Measurements from ENCODE around the gene SLC6A7. TPM values are rescaled to one million over a fixed set of nuclear protein-coding genes. Genes with fewer than 3 reads are reported as not detected.

SLC6A7 gene
- not detected for total RNA-seq

DNA sequence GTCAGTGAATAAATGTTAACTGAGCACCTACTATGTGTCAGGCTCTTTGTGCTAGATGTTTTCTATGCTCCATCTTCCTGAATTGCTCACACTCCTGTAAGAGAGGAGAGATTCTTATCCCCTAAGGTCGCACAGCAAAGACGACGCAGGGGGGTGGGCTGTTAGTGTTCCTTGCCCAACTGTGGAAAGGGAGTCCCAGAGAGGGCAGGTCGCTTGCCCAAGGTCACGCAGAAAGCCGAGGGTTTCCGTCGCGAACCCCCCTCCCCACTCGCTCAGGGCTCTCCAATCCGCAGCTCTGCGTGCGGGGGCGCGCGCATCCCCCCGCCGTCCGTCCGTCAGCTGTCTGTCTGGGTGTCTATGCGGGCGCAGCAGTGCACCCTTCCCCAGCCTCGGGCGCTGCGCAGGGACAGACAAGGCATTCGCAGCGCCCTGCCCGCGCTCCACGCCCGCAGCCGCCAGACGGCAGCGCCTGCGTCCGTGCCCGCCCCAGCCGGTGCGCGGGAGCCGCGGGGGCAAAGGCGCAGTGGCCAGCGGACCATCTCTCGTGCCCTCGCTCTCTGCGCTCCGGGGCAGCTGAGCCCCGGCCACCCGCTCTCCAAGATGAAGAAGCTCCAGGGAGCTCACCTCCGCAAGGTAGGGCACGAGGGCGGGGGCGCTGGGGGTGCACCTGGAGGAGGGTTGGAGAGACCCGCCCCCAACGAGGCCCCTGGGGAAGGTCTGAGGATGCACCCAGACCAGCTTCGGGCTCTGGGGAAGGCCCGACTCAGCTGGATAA lies at the start of gene SLC6A7:
Gene SLC6A7 (plus strand): TSS at position 335 of the 775 bp plus-strand sequence. CDS start 266 bp downstream, at position 601.
- TF ChIP-seq POLR2A (IDR thresholded peaks at IDR 0.05; ENCODE audit: low read depth): no peak
- TF ChIP-seq, protein P1, sequence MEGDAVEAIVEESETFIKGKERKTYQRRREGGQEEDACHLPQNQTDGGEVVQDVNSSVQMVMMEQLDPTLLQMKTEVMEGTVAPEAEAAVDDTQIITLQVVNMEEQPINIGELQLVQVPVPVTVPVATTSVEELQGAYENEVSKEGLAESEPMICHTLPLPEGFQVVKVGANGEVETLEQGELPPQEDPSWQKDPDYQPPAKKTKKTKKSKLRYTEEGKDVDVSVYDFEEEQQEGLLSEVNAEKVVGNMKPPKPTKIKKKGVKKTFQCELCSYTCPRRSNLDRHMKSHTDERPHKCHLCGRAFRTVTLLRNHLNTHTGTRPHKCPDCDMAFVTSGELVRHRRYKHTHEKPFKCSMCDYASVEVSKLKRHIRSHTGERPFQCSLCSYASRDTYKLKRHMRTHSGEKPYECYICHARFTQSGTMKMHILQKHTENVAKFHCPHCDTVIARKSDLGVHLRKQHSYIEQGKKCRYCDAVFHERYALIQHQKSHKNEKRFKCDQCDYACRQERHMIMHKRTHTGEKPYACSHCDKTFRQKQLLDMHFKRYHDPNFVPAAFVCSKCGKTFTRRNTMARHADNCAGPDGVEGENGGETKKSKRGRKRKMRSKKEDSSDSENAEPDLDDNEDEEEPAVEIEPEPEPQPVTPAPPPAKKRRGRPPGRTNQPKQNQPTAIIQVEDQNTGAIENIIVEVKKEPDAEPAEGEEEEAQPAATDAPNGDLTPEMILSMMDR (IDR thresholded peaks at IDR 0.05): no peak
- no peak for TF ChIP-seq EP300 (IDR thresholded peaks at IDR 0.05)
- no peak for TF ChIP-seq POLR2AphosphoS5 (IDR thresholded peaks at IDR 0.05)
- intact Hi-C loops (cut with DNase I): no loop called here

DNA sequence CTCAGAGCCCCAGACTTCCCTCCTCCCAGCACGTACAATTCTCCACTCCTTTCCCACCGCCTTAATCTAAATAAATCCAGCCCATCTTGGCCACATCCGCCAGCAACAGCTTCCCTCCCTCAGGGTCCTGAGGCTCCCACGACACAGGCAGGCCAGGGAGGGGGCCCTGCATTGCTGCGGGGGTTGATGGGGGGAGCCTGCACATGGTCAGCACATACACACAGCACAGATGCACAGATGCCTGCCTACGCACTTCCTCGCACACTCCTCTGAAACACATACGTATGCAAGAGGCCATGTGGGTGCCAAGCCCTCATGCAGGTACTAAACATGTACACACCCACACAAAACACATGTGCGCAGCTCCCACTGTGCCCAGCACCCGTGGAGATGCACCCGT lies 49.0 kb upstream of the SLC6A7 start:
- Histone ChIP-seq H3K36me3 (peaks cover 0 to 11% (median 2%) of the 10 kb centered on the region in 4 donors), H3K4me3 (peak overlapping the region in 1 of 4 donors; percentile 21), H3K27ac (replicated peaks in 1 of 4) (peak overlapping the region; percentile 81 to 90 (median 83)), H3K9me3 (no peaks in the 10 kb centered on the region), H3K4me1 (peaks cover 73 to 100% (median 100%) of the 10 kb centered on the region in 4 donors), H3K27me3 (no peaks in the 10 kb centered on the region)
- TF ChIP-seq POLR2AphosphoS5 (IDR thresholded peaks at IDR 0.05): no peak
- no peak for TF ChIP-seq POLR2A (IDR thresholded peaks at IDR 0.05; ENCODE audit: low read depth)
- no peak for TF ChIP-seq EP300 (IDR thresholded peaks at IDR 0.05)
- TF ChIP-seq, protein P1 (IDR thresholded peaks at IDR 0.05): no peak
- DNase-seq (ENCODE audit: extremely low spot score): no peak
- WGBS: 44% methylated on average over 11 of the region's 11 CpGs
- intact Hi-C loops (cut with DNase I): no loop called here

More for the DNA sequence above, at the start of gene SLC6A7:
- peak within 1 kb of the TSS in 3 of 4 donors; percentile 23 to 27 (median 24) for H3K4me3 ChIP-seq
- H3K27me3 ChIP-seq: peaks cover 0 to 44% (median 17%) of the 10 kb centered on the region in 4 donors
- no peak within 1 kb of the TSS for H3K27ac ChIP-seq (replicated peaks in 1 of 4)
- DNase-seq (ENCODE audit: extremely low spot score): no peak
- no peaks in the 10 kb centered on the region for H3K9me3 ChIP-seq
- 17% methylated on average over 17 of the region's 58 CpGs for WGBS
- H3K36me3 ChIP-seq: no peaks in the 10 kb centered on the region
- peaks cover 5 to 11% (median 8%) of the 10 kb centered on the region in 4 donors for H3K4me1 ChIP-seq

DNA sequence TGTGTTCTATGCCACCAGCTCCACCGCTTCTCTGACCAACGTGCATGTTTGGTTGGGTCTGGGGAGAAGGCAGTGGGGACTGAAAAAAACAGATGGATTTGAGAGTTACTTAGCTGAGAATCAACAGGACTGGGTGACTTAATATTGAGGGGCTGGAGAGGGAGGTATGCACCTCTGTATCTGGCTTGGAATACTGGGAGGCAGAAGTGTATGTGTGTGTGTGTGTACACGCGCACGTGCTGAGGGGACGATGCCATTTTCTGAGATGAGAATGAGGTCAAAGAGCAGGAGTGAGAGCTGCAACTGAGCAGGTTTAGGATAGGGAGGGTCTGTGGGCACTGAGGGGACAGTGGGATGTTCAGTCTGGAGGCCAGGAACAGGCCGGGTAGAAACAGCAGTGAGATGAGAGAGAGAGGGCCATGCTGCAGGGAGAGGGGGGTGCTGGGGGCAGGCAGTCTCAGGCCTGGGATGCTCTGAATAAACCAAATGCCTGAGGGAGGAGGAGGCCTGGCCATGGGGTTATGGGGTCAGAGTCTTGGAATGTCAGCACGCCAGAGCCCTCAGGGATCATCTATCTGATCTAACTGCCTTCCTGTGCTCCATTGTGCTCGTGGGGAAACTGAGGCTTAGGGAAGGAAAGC lies 48.2 kb upstream of the SLC6A7 start:
- intact Hi-C loops (cut with DNase I): no loop called here
- H3K27ac ChIP-seq (replicated peaks in 1 of 4): peak overlapping the region; percentile 81 to 90 (median 83)

DNA sequence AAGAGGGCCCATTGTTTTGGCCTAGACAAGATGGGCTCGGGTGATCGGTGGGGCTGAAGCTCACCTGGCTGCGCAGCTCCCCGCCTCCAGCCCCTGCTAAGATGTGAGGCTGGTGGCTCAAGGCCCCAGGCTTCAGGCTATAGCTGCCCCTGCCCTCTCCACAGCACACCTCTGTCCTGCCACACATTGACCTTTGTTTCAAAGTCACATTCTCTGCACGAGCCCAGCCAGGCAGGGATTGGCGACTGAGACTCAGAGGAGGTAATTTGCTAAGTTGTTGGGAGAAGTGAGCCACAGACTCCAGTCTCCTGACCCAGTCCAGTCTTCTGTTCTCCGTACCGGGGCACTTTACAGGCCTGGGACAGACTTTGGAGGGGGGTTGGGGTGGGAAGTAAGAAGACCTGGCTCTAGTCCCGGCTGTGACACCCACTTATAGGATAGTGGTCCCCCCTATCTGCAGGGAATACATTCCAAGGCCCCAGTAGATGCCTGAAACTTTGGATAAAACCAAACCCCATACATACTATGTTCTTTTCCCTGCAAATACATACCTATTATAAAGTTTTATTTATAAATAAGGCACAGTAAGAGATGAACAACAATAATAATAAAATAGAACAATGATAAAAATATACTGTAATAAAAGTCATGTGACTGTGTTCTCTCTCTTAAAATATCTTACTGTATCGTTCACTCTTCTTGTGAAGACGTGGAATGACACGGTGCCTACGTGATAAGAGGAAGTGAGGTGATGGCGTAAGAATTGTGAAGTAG lies 47.5 kb upstream of the SLC6A7 start:
- intact Hi-C loops (cut with DNase I): no loop called here

More for the DNA sequence above, 48.2 kb upstream of the SLC6A7 start:
- TF ChIP-seq, protein P1 (IDR thresholded peaks at IDR 0.05): no peak
- no peak for TF ChIP-seq EP300 (IDR thresholded peaks at IDR 0.05)
- peak in 1 of 2 donors; percentile 29 for TF ChIP-seq POLR2AphosphoS5 (IDR thresholded peaks at IDR 0.05)
- Histone ChIP-seq H3K4me3 (peak overlapping the region in 1 of 4 donors; percentile 1), H3K27me3 (no peaks in the 10 kb centered on the region), H3K9me3 (no peaks in the 10 kb centered on the region), H3K4me1 (peaks cover 72 to 100% (median 98%) of the 10 kb centered on the region in 4 donors), H3K36me3 (peaks cover 0 to 3% (median under 1%) of the 10 kb centered on the region in 4 donors)
- 41% methylated on average over 9 of the region's 9 CpGs for WGBS
- no peak for DNase-seq (ENCODE audit: extremely low spot score)

More for the DNA sequence above, 47.5 kb upstream of the SLC6A7 start:
- Histone ChIP-seq H3K36me3 (no peaks in the 10 kb centered on the region), H3K27me3 (no peaks in the 10 kb centered on the region), H3K9me3 (no peaks in the 10 kb centered on the region), H3K27ac (replicated peaks in 1 of 4) (peak overlapping the region; percentile 81 to 90 (median 83)), H3K4me1 (peaks cover 65 to 100% (median 98%) of the 10 kb centered on the region in 4 donors), H3K4me3 (no peak overlapping the region)
- WGBS: 54% methylated on average over 10 of the region's 14 CpGs
- no peak for DNase-seq (ENCODE audit: extremely low spot score)
- TF ChIP-seq POLR2AphosphoS5 (IDR thresholded peaks at IDR 0.05) (no peak), POLR2A (IDR thresholded peaks at IDR 0.05; ENCODE audit: low read depth) (no peak), EP300 (IDR thresholded peaks at IDR 0.05) (no peak)
- TF ChIP-seq, protein P1 (IDR thresholded peaks at IDR 0.05): no peak
